Measurements from ENCODE around the gene SAG. TPM values are rescaled to one million over a fixed set of nuclear protein-coding genes. Genes with fewer than 3 reads are reported as not detected.

SAG gene
- total and polyA plus RNA-seq, 2 of the 13 experiments (the other 11 are each of a cell fraction or from before 2014, with no cell fraction given) = not detected

DNA sequence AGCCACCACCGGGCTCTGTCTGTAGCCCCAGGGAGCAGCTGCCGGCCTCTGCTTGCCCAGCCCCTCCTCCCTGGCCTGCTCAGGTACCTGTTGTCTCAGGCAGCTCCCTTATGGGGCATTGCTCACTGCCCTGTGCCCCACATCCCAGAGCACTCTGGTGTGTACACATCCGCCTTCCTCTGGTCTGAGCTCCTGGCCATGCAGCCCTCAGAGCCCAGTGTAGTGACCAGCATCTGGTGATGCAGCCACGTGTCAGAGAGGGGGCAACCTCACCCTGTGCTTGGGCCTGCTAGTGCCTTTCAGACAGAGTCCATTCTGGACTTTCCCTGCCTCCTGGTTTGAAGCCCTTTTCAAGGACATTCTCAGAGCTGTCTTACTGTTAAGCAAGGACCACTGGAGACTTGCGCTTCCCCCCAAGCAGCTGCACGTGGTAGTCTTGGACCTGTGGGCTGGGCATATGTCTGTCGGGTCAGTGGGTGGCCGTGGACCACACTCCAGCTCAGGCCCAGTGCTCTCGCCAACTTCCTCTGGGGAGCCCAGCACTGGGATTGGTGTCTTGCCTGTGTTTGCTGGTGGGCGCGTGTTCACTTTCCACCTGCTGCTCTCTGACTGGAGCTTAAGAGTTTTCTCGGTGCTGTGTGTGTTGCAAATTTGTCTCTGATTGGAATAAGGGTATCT is 77.3 kb downstream of the SAG start (continued):
- TF ChIP-seq, protein P1, sequence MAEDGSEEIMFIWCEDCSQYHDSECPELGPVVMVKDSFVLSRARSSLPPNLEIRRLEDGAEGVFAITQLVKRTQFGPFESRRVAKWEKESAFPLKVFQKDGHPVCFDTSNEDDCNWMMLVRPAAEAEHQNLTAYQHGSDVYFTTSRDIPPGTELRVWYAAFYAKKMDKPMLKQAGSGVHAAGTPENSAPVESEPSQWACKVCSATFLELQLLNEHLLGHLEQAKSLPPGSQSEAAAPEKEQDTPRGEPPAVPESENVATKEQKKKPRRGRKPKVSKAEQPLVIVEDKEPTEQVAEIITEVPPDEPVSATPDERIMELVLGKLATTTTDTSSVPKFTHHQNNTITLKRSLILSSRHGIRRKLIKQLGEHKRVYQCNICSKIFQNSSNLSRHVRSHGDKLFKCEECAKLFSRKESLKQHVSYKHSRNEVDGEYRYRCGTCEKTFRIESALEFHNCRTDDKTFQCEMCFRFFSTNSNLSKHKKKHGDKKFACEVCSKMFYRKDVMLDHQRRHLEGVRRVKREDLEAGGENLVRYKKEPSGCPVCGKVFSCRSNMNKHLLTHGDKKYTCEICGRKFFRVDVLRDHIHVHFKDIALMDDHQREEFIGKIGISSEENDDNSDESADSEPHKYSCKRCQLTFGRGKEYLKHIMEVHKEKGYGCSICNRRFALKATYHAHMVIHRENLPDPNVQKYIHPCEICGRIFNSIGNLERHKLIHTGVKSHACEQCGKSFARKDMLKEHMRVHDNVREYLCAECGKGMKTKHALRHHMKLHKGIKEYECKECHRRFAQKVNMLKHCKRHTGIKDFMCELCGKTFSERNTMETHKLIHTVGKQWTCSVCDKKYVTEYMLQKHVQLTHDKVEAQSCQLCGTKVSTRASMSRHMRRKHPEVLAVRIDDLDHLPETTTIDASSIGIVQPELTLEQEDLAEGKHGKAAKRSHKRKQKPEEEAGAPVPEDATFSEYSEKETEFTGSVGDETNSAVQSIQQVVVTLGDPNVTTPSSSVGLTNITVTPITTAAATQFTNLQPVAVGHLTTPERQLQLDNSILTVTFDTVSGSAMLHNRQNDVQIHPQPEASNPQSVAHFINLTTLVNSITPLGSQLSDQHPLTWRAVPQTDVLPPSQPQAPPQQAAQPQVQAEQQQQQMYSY (CRISPR knock-in tag; IDR thresholded peaks at IDR 0.05) = no peak
- TF ChIP-seq SSRP1 (CRISPR knock-in tag; IDR thresholded peaks at IDR 0.05) (no peak), ZEB1 (IDR thresholded peaks at IDR 0.05; ENCODE audit: insufficient replicate concordance, low read depth) (no peak), ZNF839 (CRISPR knock-in tag; IDR thresholded peaks at IDR 0.05; ENCODE audit: borderline replicate concordance) (0 out of 2 replicates have a peak, but pooled peaks have one; percentile 43), ZFY (CRISPR knock-in tag; IDR thresholded peaks at IDR 0.05) (peak; percentile 21; the same call in 1 of the 2 replicates), KMT2A (CRISPR knock-in tag; IDR thresholded peaks at IDR 0.05) (no peak), TBL1XR1 (IDR thresholded peaks at IDR 0.05; ENCODE audit: borderline replicate concordance, low read length, partially characterized antibody) (no peak), GTF3A (CRISPR knock-in tag; conservative IDR thresholded peaks at IDR 0.05) (no peak), ZBTB38 (CRISPR knock-in tag; IDR thresholded peaks at IDR 0.05) (peak; percentile 63; the same call in 1 of the 2 replicates)
- TF ChIP-seq, protein P2, sequence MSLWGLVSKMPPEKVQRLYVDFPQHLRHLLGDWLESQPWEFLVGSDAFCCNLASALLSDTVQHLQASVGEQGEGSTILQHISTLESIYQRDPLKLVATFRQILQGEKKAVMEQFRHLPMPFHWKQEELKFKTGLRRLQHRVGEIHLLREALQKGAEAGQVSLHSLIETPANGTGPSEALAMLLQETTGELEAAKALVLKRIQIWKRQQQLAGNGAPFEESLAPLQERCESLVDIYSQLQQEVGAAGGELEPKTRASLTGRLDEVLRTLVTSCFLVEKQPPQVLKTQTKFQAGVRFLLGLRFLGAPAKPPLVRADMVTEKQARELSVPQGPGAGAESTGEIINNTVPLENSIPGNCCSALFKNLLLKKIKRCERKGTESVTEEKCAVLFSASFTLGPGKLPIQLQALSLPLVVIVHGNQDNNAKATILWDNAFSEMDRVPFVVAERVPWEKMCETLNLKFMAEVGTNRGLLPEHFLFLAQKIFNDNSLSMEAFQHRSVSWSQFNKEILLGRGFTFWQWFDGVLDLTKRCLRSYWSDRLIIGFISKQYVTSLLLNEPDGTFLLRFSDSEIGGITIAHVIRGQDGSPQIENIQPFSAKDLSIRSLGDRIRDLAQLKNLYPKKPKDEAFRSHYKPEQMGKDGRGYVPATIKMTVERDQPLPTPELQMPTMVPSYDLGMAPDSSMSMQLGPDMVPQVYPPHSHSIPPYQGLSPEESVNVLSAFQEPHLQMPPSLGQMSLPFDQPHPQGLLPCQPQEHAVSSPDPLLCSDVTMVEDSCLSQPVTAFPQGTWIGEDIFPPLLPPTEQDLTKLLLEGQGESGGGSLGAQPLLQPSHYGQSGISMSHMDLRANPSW (CRISPR knock-in tag; IDR thresholded peaks at IDR 0.05; ENCODE audit: borderline replicate concordance) = no peak
- TF ChIP-seq, protein P3, sequence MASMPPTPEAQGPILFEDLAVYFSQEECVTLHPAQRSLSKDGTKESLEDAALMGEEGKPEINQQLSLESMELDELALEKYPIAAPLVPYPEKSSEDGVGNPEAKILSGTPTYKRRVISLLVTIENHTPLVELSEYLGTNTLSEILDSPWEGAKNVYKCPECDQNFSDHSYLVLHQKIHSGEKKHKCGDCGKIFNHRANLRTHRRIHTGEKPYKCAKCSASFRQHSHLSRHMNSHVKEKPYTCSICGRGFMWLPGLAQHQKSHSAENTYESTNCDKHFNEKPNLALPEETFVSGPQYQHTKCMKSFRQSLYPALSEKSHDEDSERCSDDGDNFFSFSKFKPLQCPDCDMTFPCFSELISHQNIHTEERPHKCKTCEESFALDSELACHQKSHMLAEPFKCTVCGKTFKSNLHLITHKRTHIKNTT (CRISPR knock-in tag; IDR thresholded peaks at IDR 0.05) = no peak
- TF ChIP-seq, protein P4, sequence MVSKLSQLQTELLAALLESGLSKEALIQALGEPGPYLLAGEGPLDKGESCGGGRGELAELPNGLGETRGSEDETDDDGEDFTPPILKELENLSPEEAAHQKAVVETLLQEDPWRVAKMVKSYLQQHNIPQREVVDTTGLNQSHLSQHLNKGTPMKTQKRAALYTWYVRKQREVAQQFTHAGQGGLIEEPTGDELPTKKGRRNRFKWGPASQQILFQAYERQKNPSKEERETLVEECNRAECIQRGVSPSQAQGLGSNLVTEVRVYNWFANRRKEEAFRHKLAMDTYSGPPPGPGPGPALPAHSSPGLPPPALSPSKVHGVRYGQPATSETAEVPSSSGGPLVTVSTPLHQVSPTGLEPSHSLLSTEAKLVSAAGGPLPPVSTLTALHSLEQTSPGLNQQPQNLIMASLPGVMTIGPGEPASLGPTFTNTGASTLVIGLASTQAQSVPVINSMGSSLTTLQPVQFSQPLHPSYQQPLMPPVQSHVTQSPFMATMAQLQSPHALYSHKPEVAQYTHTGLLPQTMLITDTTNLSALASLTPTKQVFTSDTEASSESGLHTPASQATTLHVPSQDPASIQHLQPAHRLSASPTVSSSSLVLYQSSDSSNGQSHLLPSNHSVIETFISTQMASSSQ (IDR thresholded peaks at IDR 0.05; ENCODE audit: low read depth) = no peak
- TF ChIP-seq, protein P4 (CRISPR knock-in tag; IDR thresholded peaks at IDR 0.05; ENCODE audit: borderline replicate concordance) = no peak
- TF ChIP-seq, protein P5, sequence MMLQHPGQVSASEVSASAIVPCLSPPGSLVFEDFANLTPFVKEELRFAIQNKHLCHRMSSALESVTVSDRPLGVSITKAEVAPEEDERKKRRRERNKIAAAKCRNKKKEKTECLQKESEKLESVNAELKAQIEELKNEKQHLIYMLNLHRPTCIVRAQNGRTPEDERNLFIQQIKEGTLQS (CRISPR knock-in tag; IDR thresholded peaks at IDR 0.05) = no peak
- TF ChIP-seq, protein P6, sequence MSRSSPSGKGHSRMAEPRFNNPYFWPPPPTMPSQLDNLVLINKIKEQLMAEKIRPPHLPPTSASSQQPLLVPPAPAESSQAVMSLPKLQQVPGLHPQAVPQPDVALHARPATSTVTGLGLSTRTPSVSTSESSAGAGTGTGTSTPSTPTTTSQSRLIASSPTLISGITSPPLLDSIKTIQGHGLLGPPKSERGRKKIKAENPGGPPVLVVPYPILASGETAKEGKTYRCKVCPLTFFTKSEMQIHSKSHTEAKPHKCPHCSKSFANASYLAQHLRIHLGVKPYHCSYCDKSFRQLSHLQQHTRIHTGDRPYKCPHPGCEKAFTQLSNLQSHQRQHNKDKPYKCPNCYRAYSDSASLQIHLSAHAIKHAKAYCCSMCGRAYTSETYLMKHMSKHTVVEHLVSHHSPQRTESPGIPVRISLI (CRISPR knock-in tag; IDR thresholded peaks at IDR 0.05; ENCODE audit: borderline replicate concordance) = no peak
